Stimulated activated CD8-positive, alpha-beta memory T cell treated with anti-CD3 and anti-CD28 coated beads, Interleukin-4, amount 100 ng/mL, for 1 hour (primary cell): ENCODE measurements around the gene ANXA4.

Source experiments
- DNase-seq, 2 donors: peaks; one replicate each; pipeline ENCODE4 v3.0.0-alpha.2; 2020; ENCODE audit warnings: low read depth in 2 of 2, low spot score in 1 of 2

The ANXA4 gene

GRCh38 chr2:69741575-69742321 lies at the start of gene ANXA4:
ANXA4 (plus strand) TSS chr2:69742134; CDS start chr2:69781566, 39,432 bp downstream.
- peak; percentile 20 to 28 for DNase-seq

- no peak for DNase-seq
Measured at GRCh38 chr2:69692424-69692823, 49.5 kb upstream of the ANXA4 start.

DNA sequence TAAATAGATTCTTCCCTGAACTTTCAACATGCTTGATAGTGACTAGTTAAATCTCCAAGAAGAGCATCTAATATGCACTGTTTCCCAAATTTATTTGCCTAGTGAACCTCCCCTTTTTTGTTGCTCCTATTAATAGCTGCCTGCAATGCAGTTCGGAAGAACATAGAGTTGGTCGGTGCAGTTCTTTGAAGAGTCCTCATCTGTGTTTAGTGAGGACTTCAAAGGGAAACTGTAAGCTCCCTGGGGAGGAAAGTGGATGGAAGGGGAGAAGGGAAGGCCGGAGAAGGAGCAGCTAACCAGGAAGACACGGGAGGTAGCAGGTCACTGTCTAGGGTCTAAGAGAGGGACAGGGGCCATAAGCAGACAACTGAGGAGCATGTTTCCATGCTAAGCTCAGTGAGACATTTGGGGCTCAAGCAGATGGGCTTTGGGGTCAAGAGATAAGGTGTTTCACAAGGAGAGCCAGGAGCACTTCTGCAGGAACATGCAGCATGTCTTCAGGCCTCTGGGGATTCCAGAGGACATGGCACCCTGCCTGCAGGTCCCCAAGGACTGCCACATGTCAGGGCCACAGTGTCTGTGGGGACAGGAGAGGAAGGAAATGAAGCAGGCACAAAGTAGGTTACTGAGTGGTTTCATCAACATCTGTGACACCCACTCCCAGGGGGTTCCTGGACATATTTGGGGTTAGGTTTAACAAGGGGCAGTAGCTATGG lies 48.7 kb upstream of the ANXA4 start:
- DNase-seq = no peak

DNA sequence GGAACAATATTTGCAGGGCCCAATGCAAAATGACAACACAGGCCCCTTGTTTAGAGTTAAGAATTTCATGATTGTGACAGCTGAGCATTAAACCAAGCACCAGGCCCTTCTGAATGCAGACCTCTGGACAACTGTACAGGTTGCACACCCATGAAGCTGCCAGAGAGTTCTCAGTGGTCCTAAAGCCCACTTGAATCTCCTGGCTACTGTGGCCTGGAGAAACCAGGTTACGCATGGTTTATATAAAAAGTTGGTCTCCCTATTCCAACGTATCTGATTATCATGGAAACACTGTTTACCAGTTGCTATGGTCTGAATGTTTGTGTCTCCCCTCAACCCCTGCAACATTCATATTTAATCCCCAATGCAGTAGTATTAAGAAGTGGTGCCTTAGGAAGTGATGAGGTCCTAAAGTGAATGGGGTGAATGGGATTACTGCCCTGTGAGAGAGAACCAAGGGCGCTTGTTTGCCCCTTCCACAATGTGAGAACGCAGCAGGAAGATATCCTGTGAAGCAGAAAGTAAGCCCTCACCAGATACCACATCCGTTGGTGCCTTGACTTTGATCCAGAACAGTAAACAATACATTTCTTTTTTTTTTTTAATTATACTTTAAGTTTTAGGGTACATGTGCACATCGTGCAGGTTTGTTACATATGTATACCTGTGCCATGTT lies 48.0 kb upstream of the ANXA4 start:
- no peak for DNase-seq

- DNase-seq = no peak
Measured at GRCh38 chr2:69694894-69695849, 46.8 kb upstream of the ANXA4 start.

DNA sequence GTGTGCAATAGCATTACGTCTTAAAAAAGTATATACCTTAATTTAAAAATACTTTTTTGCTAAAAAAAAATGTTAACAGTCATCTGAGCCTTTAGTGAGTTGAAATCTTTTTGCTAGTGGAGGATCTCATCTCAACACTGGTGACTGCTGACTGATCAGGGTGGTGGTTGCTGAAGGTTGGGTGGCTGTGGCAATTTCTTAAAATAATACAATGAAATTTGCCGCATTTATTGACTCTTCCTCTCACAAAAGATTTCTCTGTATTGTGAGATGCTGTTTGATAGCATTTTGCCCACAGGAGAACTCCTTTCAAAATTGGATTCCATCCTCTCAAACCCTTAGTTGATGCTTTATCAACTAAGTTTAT lies 46.1 kb upstream of the ANXA4 start:
- no peak for DNase-seq

DNA sequence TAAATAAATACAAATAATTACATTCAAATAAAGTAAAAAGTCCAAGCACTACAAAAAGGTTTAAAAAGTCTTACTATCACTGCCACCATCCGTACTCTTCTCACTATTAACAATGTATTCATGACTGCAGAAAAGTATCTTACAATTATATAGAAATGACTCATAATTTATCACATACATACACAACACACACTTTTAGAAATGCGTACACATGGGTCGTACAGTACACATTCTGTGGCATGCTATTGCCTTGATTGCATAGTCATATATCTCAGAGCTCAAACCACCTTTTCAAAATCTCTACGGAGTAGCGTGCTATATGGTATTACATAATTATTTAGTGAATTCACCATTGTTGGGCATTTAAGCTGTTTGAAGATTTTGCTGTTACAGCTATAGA lies 41.6 kb upstream of the ANXA4 start:
- no peak for DNase-seq

DNA sequence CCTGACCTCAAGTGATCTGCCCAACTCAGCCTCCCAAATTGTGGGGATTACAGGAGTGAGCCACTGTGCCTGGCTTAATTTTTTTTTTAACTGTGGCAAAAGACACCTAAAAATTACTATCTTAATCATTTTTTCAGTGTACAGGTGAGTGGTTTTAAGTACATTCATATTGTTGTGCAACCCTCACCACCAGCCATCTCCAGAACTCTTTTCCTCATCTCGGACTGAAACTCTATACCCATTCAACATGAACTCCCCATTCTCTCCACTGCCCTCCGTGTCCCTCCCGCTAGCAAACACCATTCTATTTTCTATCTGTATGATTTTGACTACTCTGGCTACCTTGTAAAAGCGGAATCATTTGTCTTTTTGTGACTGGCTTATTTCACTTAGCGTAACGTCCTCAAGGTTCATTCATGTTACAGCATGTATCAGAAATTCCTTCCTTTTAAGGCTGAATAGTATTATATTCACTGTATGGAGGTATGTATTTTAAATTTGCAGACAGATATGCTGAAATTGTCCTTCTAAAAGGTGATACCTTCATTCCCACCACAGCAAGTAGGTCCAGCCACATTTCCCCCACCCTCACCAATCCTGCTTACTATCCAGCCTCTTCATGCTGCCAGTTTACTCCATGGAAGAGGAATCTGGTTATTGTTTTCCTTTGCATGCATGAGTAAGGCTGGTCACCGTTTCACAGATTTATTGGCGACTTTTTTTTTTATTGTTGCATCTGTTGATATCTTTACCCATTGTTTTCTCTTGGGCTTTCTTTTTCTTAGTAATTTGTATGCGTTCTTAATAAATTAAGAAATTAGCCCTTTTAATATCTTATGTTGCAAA lies 40.6 kb upstream of the ANXA4 start:
- no peak for DNase-seq

DNA sequence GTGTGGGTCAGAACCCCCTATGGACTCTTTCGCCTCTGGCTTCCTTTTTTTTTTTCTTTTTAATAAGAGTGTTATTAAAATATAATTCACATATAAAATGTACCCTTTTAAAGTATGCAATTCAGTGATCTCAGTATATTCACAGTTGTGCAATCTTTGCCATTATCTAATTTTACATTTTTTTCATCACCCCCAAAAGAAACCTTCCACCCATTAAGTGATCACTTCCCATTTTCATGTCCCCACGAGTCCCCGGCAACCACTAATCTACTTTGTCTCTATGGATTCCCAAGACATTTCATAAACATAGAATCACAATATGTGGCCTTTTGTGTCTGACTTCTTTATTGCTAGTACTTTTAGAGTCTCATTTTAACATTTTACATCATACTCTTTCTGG lies 38.7 kb upstream of the ANXA4 start:
- DNase-seq = no peak

- DNase-seq = no peak
Measured at GRCh38 chr2:69704446-69704845, 37.5 kb upstream of the ANXA4 start.

DNA sequence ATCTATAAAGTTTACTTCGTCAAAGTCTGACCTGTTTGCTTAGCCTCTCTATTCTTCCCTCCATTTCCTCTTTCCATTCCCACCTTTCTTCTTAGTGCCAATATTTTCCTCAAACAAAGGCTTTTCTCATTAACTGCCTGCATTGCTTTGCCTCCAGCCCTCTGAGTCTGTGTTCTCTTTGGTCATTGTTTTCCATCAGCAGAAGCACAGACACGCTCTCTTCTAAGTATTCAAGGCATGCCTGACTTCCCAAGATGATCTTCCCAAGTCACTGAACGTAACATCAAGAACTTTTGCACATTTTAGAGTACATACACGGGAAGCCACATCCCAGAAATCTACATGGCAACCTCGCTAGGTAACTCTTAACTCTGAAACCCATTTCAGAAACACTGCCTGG lies 32.6 kb upstream of the ANXA4 start:
- DNase-seq = no peak

- DNase-seq = no peak
Measured at GRCh38 chr2:69711971-69712370, 30.0 kb upstream of the ANXA4 start.

GRCh38 chr2:69714024-69714423 lies 27.9 kb upstream of the ANXA4 start:
- no peak for DNase-seq

DNA sequence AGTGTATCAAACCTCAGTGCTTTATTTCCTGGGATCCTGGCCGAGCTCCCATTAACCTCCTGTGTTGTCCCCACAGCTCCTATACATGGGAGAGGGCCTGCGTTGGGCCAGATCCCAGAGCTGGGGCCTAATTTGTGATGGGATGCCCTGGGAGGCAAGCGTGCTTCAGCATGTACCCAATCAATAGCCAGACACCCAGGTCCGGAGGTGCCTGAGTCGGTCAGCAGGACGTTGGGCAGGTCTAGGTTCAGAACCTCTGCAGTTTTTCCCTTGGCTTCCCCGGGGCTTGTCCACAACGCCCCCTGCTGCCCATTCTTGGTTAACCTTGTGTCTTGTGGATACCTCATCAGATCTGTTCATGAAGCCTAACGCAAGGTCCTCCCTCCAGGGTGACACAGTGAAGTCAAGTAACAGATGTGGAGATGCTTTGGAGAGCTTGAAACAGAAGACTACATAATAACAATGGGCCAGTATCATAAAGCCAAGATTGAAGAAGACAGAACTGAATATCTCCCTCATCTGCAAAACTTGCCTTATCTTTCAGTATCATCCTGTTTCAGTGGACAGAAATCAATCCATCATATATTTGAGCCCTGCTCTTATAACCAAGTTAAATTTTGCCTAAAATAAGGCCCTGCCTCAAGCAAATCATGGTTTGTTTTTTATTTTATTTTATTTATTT lies 27.3 kb upstream of the ANXA4 start:
- peak; percentile 78 to 81 for DNase-seq

- DNase-seq = no peak
Measured at GRCh38 chr2:69715964-69716363, 26.0 kb upstream of the ANXA4 start.

DNA sequence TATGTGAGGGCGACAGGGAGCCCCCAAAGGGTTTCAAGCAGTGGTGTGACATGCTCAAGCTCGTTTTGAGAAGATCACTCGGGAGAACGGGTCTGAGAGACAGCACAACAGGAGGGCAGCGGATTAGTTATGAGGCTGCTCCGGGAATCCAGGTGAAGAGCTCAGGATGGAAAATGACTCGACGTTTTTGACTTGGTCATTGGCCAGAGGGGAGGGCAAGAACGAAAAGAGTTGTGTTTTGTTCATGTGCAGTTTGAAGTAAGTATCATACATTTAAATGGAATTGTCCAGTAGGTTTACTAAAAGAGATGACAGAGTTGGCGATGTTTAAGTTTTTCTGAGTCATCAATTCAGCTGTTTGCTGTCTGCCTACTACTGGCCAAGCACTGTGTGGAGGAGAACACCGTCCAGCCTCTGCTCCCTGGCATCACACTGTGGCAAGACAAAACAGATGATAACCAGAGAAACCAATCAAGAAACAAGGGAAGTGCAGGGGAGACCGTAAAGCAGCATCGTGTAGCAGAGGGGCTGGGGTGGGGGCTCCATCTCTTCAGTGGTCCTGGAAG lies 25.3 kb upstream of the ANXA4 start:
- DNase-seq = no peak

- no peak for DNase-seq
Measured at GRCh38 chr2:69717186-69717585, 24.7 kb upstream of the ANXA4 start.

- no peak for DNase-seq
Measured at GRCh38 chr2:69717861-69718273, 24.1 kb upstream of the ANXA4 start.

GRCh38 chr2:69718338-69718965 lies 23.5 kb upstream of the ANXA4 start:
- no peak for DNase-seq
